HG02943 (cell line): ENCODE results near the gene LRRC42.

ENCODE experiments used
- ATAC-seq: cut with Tn5 transposase; IDR thresholded peaks from one replicate; pipeline ENCODE4 v1.9.1; 2021; ENCODE audit warnings: mild to moderate bottlenecking, low read depth, moderate library complexity; ENCODE audit not compliant: unreplicated experiment

LRRC42 gene

GRCh38 chr1:53938136-53938830 is 7.9 kb upstream of the LRRC42 start:
- ATAC-seq = no peak

GRCh38 chr1:53942127-53942957 is 3.8 kb upstream of the LRRC42 start:
- no peak for ATAC-seq

GRCh38 chr1:53943090-53943489 is 3.1 kb upstream of the LRRC42 start:
- ATAC-seq = no peak

GRCh38 chr1:53943490-53944043 is 2.6 kb upstream of the LRRC42 start:
- ATAC-seq = no peak

- ATAC-seq = no peak
These were observed 1.5 kb upstream of the LRRC42 start for GRCh38 chr1:53944469-53945182.

- no peak for ATAC-seq
These were observed 1.0 kb upstream of the LRRC42 start for GRCh38 chr1:53945183-53945432.

GRCh38 chr1:53945433-53946251 is 508 bp upstream of the LRRC42 start, which contains the start of gene IFT25:
Gene IFT25 (minus strand): TSS chr1:53945699. CDS start chr1:53940082, 5,617 bp downstream.
- ATAC-seq = peak; percentile 75

- ATAC-seq = no peak
These were observed 1.2 kb downstream of the LRRC42 start for GRCh38 chr1:53947172-53947907.

- ATAC-seq = no peak
These were observed 2.1 kb downstream of the LRRC42 start for GRCh38 chr1:53948291-53948690.

- no peak for ATAC-seq
These were observed 3.2 kb downstream of the LRRC42 start for GRCh38 chr1:53949023-53949990.

- no peak for ATAC-seq
These were observed 5.5 kb downstream of the LRRC42 start for GRCh38 chr1:53951697-53952096.

- no peak for ATAC-seq
These were observed 8.0 kb downstream of the LRRC42 start for GRCh38 chr1:53954128-53954527.

GRCh38 chr1:53956308-53957168 is 10.4 kb downstream of the LRRC42 start:
- no peak for ATAC-seq

GRCh38 chr1:53957194-53957818 is 11.2 kb downstream of the LRRC42 start:
- ATAC-seq = no peak

- ATAC-seq = no peak
These were observed 13.6 kb downstream of the LRRC42 start for GRCh38 chr1:53959664-53960250.

- ATAC-seq = no peak
These were observed 16.2 kb downstream of the LRRC42 start for GRCh38 chr1:53962395-53962794.

GRCh38 chr1:53963460-53963859 is 17.3 kb downstream of the LRRC42 start:
- ATAC-seq = no peak
